Fibroblast of lung (primary cell): ENCODE data around the gene NUDT15.

Experiments
- EZH2 ChIP-seq: IDR thresholded peaks from 2 replicates; pipeline ENCODE4 v1.5.1; 2012; ENCODE audit warnings: low read length, control low read depth, mild to moderate bottlenecking; ENCODE audit errors: missing control alignments
- TF ChIP-seq, protein P1 (sequence below), 2 donors: IDR thresholded peaks in 1 of 2; conservative IDR thresholded peaks in 1 of 2; 1 replicate in 1 of 2; 2 replicates in 1 of 2; pipeline ENCODE4 v1.5.1; 2011 to 2012; ENCODE audit warnings: low read length in 2 of 2, control low read depth in 1 of 2, inconsistent platforms in 1 of 2, low read depth in 1 of 2, mild to moderate bottlenecking in 1 of 2

DNA sequence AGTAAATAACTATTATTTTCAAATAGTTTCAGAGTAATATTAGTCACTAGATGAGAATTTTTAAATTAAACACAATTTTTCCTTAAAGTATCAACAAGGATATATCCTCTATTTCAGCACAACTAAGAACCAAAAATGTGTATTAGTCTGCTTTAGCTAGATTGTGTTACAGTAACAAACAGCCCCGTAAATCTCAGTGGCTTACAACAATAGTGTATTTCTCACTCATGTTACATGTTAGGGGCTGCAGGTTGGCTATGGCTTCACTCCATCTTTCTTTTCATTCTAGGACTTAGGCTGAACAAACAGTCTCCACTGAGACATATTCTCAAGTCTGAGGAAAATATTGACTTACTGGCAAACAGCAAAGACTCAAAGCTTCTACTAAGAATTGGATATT, 24.9 kb upstream of the NUDT15 start:
- TF ChIP-seq, protein P1, sequence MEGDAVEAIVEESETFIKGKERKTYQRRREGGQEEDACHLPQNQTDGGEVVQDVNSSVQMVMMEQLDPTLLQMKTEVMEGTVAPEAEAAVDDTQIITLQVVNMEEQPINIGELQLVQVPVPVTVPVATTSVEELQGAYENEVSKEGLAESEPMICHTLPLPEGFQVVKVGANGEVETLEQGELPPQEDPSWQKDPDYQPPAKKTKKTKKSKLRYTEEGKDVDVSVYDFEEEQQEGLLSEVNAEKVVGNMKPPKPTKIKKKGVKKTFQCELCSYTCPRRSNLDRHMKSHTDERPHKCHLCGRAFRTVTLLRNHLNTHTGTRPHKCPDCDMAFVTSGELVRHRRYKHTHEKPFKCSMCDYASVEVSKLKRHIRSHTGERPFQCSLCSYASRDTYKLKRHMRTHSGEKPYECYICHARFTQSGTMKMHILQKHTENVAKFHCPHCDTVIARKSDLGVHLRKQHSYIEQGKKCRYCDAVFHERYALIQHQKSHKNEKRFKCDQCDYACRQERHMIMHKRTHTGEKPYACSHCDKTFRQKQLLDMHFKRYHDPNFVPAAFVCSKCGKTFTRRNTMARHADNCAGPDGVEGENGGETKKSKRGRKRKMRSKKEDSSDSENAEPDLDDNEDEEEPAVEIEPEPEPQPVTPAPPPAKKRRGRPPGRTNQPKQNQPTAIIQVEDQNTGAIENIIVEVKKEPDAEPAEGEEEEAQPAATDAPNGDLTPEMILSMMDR (conservative IDR thresholded peaks at IDR 0.05 in 1 of 2, IDR thresholded peaks at IDR 0.05 in 1 of 2; ENCODE audit: low read depth in 1 of 2, low read length in 2 of 2) = no peak
- TF ChIP-seq EZH2 = no peak
